Measurements from ENCODE around the gene RUSF1.

- no peak for TF ChIP-seq ZNF274 (IDR thresholded peaks at IDR 0.05; ENCODE audit: low read depth, low read length)
- no peak for TF ChIP-seq SUZ12 (IDR thresholded peaks at IDR 0.05; ENCODE audit: extremely low read depth, insufficient read depth, insufficient read length)
These were observed 20.4 kb upstream of the RUSF1 start for GRCh38 chr16:31528523-31529107.
